Fibroblast of lung (primary cell): ENCODE data around the gene WDFY2.

Source experiments
- CTCF ChIP-seq, 2 donors: IDR thresholded peaks in 1 of 2; conservative IDR thresholded peaks in 1 of 2; 1 replicate in 1 of 2; 2 replicates in 1 of 2; pipeline ENCODE4 v1.5.1; 2011 to 2012; ENCODE audit warnings: low read length in 2 of 2, control low read depth in 1 of 2, inconsistent platforms in 1 of 2, low read depth in 1 of 2, mild to moderate bottlenecking in 1 of 2
- EZH2 ChIP-seq: IDR thresholded peaks from 2 replicates; pipeline ENCODE4 v1.5.1; 2012; ENCODE audit warnings: low read length, control low read depth, mild to moderate bottlenecking; ENCODE audit errors: missing control alignments

DNA sequence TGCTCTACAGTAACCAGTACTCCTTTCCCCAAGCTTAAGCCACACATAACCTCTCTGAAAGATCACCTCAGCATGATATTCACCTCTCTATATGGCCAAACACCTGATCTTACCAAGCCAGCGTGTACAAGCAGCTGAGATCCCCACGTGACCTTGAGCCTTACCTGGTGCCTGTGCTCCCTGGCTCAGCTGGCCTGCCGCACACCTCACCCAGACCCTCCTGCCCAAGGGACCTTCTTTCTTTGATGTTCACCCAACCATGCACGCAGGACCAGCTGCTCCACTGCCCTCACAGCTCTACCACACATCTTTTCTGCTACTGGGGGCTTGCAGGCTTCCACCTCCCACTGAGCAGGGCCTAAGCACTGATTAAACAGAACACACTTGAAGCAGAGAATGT is 210.7 kb downstream of the WDFY2 start:
- TF ChIP-seq EZH2 = no peak
- TF ChIP-seq CTCF (conservative IDR thresholded peaks at IDR 0.05 in 1 of 2, IDR thresholded peaks at IDR 0.05 in 1 of 2; ENCODE audit: low read depth in 1 of 2, low read length in 2 of 2) = no peak
